ENCODE measurements around the gene NAT8L. TPM values are rescaled to one million over a fixed set of nuclear protein-coding genes. Genes with fewer than 3 reads are reported as not detected.

NAT8L gene
- total RNA-seq, 2 experiments from 2014 or later, result 0.07 TPM; not detected in 1

DNA sequence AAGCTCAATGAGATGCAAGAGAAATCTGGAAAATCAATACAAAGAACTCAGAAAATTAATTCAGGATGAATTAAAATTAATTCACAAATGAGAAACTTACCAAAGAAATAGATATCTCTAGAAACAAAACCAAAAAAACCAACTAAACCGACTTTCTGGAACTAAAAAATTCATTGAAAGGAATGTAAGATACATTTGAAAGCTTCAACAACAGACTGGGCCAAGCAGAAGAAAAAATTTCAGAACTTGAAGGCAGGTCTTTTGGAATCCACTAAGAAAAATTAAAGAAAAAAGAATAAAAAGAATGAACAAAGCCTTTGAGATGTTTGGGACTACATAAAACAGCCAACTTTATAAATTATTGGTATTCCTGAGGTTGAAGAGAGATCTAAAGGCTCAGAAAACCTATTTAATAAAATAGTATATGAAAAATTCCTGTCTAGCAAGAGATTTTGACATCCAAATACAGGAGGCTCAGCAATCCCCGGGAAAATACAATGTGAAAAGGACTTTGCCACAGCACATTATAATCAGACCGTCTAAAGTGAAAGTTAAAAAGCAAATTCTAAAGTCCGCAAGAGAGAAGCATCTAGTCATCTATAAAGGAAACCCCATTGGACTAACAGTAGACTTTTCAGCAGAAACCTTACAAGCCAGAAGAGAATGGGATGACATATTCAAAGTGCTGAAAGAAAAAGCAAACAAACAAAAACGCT, 44.2 kb downstream of the NAT8L start:
- peaks cover 14% of the 10 kb centered on the region for H3K27me3 Mint-ChIP-seq
- DNase-seq, result no peak
- POLR2A ChIA-PET, result no interaction called here
- peaks cover 8% of the 10 kb centered on the region for H3K36me3 Mint-ChIP-seq (ENCODE audit: low read depth)
- H3K27ac Mint-ChIP-seq, result no peak overlapping the region
- CTCF ChIA-PET, result no interaction called here
- no peak overlapping the region for H3K4me3 Mint-ChIP-seq
- peaks cover 17% of the 10 kb centered on the region for H3K9me3 Mint-ChIP-seq
- peaks cover 3% of the 10 kb centered on the region for H3K4me1 Mint-ChIP-seq

DNA sequence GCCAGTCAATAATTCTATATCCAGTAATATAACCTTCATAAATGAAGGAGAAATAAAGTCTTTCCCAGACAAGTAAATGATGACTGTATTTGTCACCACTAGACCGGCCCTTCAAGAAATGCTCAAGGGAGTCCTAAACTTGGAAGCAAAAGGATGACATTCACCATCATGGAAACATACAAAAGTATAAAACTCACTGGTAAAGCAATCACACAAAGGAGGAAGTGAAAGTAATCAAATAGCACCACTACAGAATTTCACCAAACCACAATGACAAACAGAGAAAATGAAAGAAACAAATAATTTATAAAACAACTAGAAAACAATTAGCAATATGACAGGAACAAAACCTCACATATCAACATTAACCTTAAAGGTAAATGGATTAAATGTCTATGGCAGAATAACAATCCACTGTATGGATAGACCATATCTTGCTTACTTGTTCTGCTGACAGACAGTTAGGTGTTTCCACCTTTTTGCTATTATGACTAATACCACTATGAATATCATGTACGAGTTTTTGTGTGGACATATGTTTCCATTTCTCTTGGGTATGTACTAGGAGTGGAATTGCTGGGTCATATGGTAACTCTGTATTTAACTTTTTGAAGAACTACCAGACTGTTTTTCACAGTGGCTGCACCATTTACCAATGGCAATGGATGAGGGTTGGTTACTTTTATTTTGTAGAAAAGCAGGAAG, 44.9 kb downstream of the NAT8L start:
- Mint-ChIP-seq H3K27me3 (peaks cover 19% of the 10 kb centered on the region), H3K4me3 (no peak overlapping the region), H3K9me3 (peaks cover 17% of the 10 kb centered on the region), H3K27ac (no peak overlapping the region), H3K36me3 (ENCODE audit: low read depth) (peaks cover 8% of the 10 kb centered on the region), H3K4me1 (peaks cover 3% of the 10 kb centered on the region)
- POLR2A ChIA-PET, result no interaction called here
- DNase-seq, result no peak
- CTCF ChIA-PET, result no interaction called here

DNA sequence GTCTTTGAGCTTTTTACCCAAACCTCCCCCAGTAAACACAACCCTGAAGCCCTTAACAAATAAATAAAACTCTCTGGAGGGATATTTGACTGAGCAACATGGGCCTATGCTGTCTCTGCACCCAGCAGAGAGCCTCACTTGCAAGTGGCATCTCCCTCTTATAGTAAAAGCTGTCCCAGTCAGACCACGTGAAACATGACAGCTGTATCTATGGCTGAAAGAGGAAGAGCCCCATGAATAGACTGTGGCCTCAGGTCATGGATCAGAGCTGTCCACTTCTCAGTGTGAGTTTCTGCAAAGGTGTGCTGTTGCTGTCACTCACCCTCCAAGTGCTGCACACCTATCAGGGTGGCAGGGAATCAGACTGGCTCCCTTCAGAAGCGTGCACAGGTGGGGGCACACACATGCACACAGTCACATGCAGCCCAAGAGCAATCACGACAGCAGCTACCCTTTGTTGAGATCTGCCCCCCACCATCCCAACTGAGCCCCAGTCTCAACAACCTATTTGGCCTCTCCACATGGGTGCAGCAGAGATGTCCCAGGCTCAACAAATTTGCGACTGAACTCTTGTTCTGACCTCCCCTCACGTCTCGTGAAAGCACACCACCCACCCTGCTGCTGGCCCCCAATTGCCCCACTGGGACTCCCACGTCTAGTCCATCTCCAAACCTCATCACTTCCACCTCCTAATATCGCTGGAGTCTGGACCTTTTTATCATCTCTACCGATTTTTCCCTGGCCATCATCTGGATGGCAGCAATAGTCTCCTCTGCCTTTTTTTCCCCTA, 45.6 kb downstream of the NAT8L start:
- Mint-ChIP-seq H3K36me3 (ENCODE audit: low read depth) (peaks cover 8% of the 10 kb centered on the region), H3K27me3 (peaks cover 19% of the 10 kb centered on the region), H3K4me1 (peaks cover 3% of the 10 kb centered on the region), H3K27ac (no peak overlapping the region), H3K4me3 (no peak overlapping the region), H3K9me3 (peaks cover 17% of the 10 kb centered on the region)
- ChIA-PET CTCF (interaction anchor here (0.9 kb wide), 2 partner anchors 8 to 12 kb away, joined by 3 read pairs; no protein-coding TSS in a partner anchor), POLR2A (no interaction called here)
- DNase-seq, result no peak

DNA sequence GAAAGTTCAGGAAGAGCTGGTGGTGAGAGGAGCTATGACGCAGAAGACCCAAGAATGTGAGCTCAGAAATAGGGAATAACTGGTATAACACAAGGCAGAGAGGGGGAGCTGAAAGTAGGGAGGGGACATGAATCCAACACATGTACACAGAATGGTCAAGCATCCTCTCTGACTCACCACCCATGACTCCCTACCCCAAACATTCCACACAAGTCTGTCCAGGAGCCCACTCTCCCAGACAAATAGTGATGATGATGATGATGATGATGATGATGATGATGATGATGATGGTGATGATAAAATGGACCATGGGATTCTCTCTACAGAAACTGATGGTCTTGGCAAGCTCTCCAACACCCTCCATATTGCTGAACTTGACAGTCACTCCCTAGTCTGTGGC, 46.4 kb downstream of the NAT8L start:
- H3K27ac Mint-ChIP-seq, result no peak overlapping the region
- CTCF ChIA-PET, result interaction anchor here (0.9 kb wide), 2 partner anchors 9 to 13 kb away, joined by 3 read pairs; no protein-coding TSS in a partner anchor
- H3K4me1 Mint-ChIP-seq, result peaks cover 3% of the 10 kb centered on the region
- H3K27me3 Mint-ChIP-seq, result peaks cover 25% of the 10 kb centered on the region
- POLR2A ChIA-PET, result no interaction called here
- H3K4me3 Mint-ChIP-seq, result no peak overlapping the region
- no peak for DNase-seq
- peaks cover 17% of the 10 kb centered on the region for H3K9me3 Mint-ChIP-seq
- peaks cover 8% of the 10 kb centered on the region for H3K36me3 Mint-ChIP-seq (ENCODE audit: low read depth)

DNA sequence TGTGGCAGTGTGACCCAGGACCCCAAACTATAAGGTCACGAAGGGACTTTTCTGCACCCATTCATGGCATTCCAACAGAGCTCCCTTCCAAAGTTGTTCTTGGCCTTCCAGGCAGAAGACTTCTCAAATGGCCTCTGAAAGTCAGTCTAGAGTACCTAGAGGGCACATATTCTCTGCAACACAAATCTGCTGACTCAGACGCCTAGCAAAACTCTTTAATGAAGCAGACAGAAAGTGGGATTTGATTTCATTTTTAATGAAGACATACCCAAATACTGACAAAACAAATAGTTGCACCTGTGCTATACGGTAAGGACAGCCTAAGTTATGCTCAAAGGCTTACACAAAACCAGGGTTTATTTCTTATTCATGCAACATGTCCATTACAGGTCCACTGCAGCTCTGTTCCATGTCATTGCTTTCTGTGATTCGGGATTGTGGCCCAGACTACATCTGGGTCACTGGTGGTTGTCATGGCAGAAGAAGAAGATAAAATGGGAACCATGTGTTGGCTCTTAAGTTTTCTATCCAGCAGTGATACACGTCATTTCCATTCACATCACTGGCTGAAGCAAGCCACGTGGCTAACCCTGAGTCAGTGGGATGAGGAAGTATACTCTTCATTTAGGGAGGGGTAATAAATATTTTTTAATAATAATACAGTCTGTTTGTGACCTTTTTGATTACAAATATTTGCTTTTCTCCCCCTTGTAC, 57.7 kb downstream of the NAT8L start:
- Mint-ChIP-seq H3K9me3 (peaks cover 3% of the 10 kb centered on the region), H3K4me3 (no peak overlapping the region), H3K4me1 (no peaks in the 10 kb centered on the region), H3K27me3 (peaks cover 12% of the 10 kb centered on the region), H3K27ac (no peak overlapping the region), H3K36me3 (ENCODE audit: low read depth) (no peaks in the 10 kb centered on the region)
- ChIA-PET POLR2A (no interaction called here), CTCF (interaction anchor here (0.6 kb wide), 1 partner anchor 467 kb away, joined by 3 read pairs; no protein-coding TSS in a partner anchor)
- DNase-seq, result no peak

Other genes starting within 250 kb of the NAT8L start
- gene LETM1, start 203.2 kb upstream of the NAT8L start, total RNA-seq, result 10 to 100 TPM; 40.7 to 49.5 TPM
- 100 to 1,000 TPM; 248 to 271 TPM for gene NSD2, start 187.9 kb upstream of the NAT8L start, total RNA-seq
- 10 to 100 TPM; 34.7 to 36.2 TPM for gene NELFA, start 50.4 kb upstream of the NAT8L start, total RNA-seq
- gene HAUS3, start 182.8 kb downstream of the NAT8L start, total RNA-seq, result 10 to 100 TPM; 25.3 to 26.4 TPM
- gene POLN, start 182.8 kb downstream of the NAT8L start, total RNA-seq, result 1 to 10 TPM; 3.3 to 3.8 TPM
- 10 to 100 TPM; 22.8 to 24.6 TPM for gene MXD4, start 202.8 kb downstream of the NAT8L start, total RNA-seq